Measurements from ENCODE around the gene SPRED3. TPM values are rescaled to one million over a fixed set of nuclear protein-coding genes. Genes with fewer than 3 reads are reported as not detected.

The SPRED3 gene
- total RNA-seq, 1 donor from 2014 or later: not detected

GRCh38 chr19:38371081-38371480, 17.4 kb upstream of the SPRED3 start:
- Histone ChIP-seq H3K9ac (ENCODE audit: low read depth in 1 of 3, low read length in 3 of 3) (no peak overlapping the region), H3K9me3 (ENCODE audit: control insufficient read depth in 3 of 3, low read length in 3 of 3) (no peaks in the 10 kb centered on the region), H3K27me3 (ENCODE audit: control insufficient read depth in 3 of 3, insufficient read depth in 3 of 3, low read length in 3 of 3) (peaks cover 10 to 27% (median 13%) of the 10 kb centered on the region in 3 donors), H3K27ac (ENCODE audit: low read depth, low read length) (no peak overlapping the region), H3K36me3 (ENCODE audit: control insufficient read depth in 3 of 3, insufficient read depth in 3 of 3, low read length in 3 of 3) (peaks cover under 1 to 2% (median 2%) of the 10 kb centered on the region in 3 donors), H3K4me1 (ENCODE audit: control insufficient read depth in 3 of 3, insufficient read depth in 3 of 3, low read length in 3 of 3) (peaks cover 9 to 19% (median 13%) of the 10 kb centered on the region in 3 donors), H3K4me3 (ENCODE audit: low read length in 3 of 3) (no peak overlapping the region)

- H3K4me3 ChIP-seq (ENCODE audit: low read length in 3 of 3): peak overlapping the region; percentile 69 to 83 (median 82)
- H3K9me3 ChIP-seq (ENCODE audit: control insufficient read depth in 3 of 3, low read length in 3 of 3): no peaks in the 10 kb centered on the region
- H3K27me3 ChIP-seq (ENCODE audit: control insufficient read depth in 3 of 3, insufficient read depth in 3 of 3, low read length in 3 of 3): peaks cover 0 to 7% (median 3%) of the 10 kb centered on the region in 3 donors
- peaks cover 20 to 30% (median 25%) of the 10 kb centered on the region in 3 donors for H3K4me1 ChIP-seq (ENCODE audit: control insufficient read depth in 3 of 3, insufficient read depth in 3 of 3, low read length in 3 of 3)
- H3K36me3 ChIP-seq (ENCODE audit: control insufficient read depth in 3 of 3, insufficient read depth in 3 of 3, low read length in 3 of 3): peaks cover 10 to 21% (median 16%) of the 10 kb centered on the region in 3 donors
- H3K27ac ChIP-seq (ENCODE audit: low read depth, low read length): peak overlapping the region; percentile 95
- peak overlapping the region; percentile 68 to 90 (median 68) for H3K9ac ChIP-seq (ENCODE audit: low read depth in 1 of 3, low read length in 3 of 3)
These were observed 14.6 kb upstream of the SPRED3 start for GRCh38 chr19:38373907-38374331.

- H3K36me3 ChIP-seq (ENCODE audit: control insufficient read depth in 3 of 3, insufficient read depth in 3 of 3, low read length in 3 of 3): peaks cover 16 to 27% (median 22%) of the 10 kb centered on the region in 3 donors
- peak within 1 kb of the TSS; percentile 91 to 93 (median 93) for H3K4me3 ChIP-seq (ENCODE audit: low read length in 3 of 3)
- peaks cover 0 to 7% (median 3%) of the 10 kb centered on the region in 3 donors for H3K27me3 ChIP-seq (ENCODE audit: control insufficient read depth in 3 of 3, insufficient read depth in 3 of 3, low read length in 3 of 3)
- peak within 1 kb of the TSS; percentile 95 for H3K27ac ChIP-seq (ENCODE audit: low read depth, low read length)
- H3K9me3 ChIP-seq (ENCODE audit: control insufficient read depth in 3 of 3, low read length in 3 of 3): no peaks in the 10 kb centered on the region
- peak within 1 kb of the TSS; percentile 90 to 99 (median 98) for H3K9ac ChIP-seq (ENCODE audit: low read depth in 1 of 3, low read length in 3 of 3)
- peaks cover 20 to 30% (median 25%) of the 10 kb centered on the region in 3 donors for H3K4me1 ChIP-seq (ENCODE audit: control insufficient read depth in 3 of 3, insufficient read depth in 3 of 3, low read length in 3 of 3)
These were observed 14.0 kb upstream of the SPRED3 start, which contains the start of gene PSMD8 for GRCh38 chr19:38374332-38375097. TSS of gene PSMD8 (plus strand) at chr19:38374571. CDS start at chr19:38374602, 31 bp downstream.

GRCh38 chr19:38375098-38375493, 13.4 kb upstream of the SPRED3 start:
- Histone ChIP-seq H3K27ac (ENCODE audit: low read depth, low read length) (peak overlapping the region; percentile 95), H3K36me3 (ENCODE audit: control insufficient read depth in 3 of 3, insufficient read depth in 3 of 3, low read length in 3 of 3) (peaks cover 20 to 33% (median 25%) of the 10 kb centered on the region in 3 donors), H3K9ac (ENCODE audit: low read depth in 1 of 3, low read length in 3 of 3) (peak overlapping the region; percentile 81 to 99 (median 98)), H3K4me1 (ENCODE audit: control insufficient read depth in 3 of 3, insufficient read depth in 3 of 3, low read length in 3 of 3) (peaks cover 20 to 30% (median 25%) of the 10 kb centered on the region in 3 donors), H3K4me3 (ENCODE audit: low read length in 3 of 3) (peak overlapping the region; percentile 91 to 93 (median 93)), H3K9me3 (ENCODE audit: control insufficient read depth in 3 of 3, low read length in 3 of 3) (no peaks in the 10 kb centered on the region), H3K27me3 (ENCODE audit: control insufficient read depth in 3 of 3, insufficient read depth in 3 of 3, low read length in 3 of 3) (peaks cover 0 to 2% (median 0%) of the 10 kb centered on the region in 3 donors)

GRCh38 chr19:38375748-38376147, 12.7 kb upstream of the SPRED3 start:
- peak overlapping the region; percentile 95 for H3K27ac ChIP-seq (ENCODE audit: low read depth, low read length)
- H3K9me3 ChIP-seq (ENCODE audit: control insufficient read depth in 3 of 3, low read length in 3 of 3): no peaks in the 10 kb centered on the region
- peaks cover 20 to 30% (median 25%) of the 10 kb centered on the region in 3 donors for H3K4me1 ChIP-seq (ENCODE audit: control insufficient read depth in 3 of 3, insufficient read depth in 3 of 3, low read length in 3 of 3)
- H3K36me3 ChIP-seq (ENCODE audit: control insufficient read depth in 3 of 3, insufficient read depth in 3 of 3, low read length in 3 of 3): peaks cover 25 to 40% (median 31%) of the 10 kb centered on the region in 3 donors
- no peaks in the 10 kb centered on the region for H3K27me3 ChIP-seq (ENCODE audit: control insufficient read depth in 3 of 3, insufficient read depth in 3 of 3, low read length in 3 of 3)
- H3K4me3 ChIP-seq (ENCODE audit: low read length in 3 of 3): peak overlapping the region; percentile 91 to 93 (median 93)
- peak overlapping the region; percentile 81 to 99 (median 98) for H3K9ac ChIP-seq (ENCODE audit: low read depth in 1 of 3, low read length in 3 of 3)

GRCh38 chr19:38376576-38376975, 11.9 kb upstream of the SPRED3 start:
- Histone ChIP-seq H3K4me3 (ENCODE audit: low read length in 3 of 3) (peak overlapping the region; percentile 15 to 93 (median 91)), H3K9ac (ENCODE audit: low read depth in 1 of 3, low read length in 3 of 3) (peak overlapping the region; percentile 21 to 99 (median 98)), H3K27ac (ENCODE audit: low read depth, low read length) (peak overlapping the region; percentile 95), H3K27me3 (ENCODE audit: control insufficient read depth in 3 of 3, insufficient read depth in 3 of 3, low read length in 3 of 3) (peaks cover 0 to 6% (median 4%) of the 10 kb centered on the region in 3 donors), H3K4me1 (ENCODE audit: control insufficient read depth in 3 of 3, insufficient read depth in 3 of 3, low read length in 3 of 3) (peaks cover 20 to 30% (median 25%) of the 10 kb centered on the region in 3 donors), H3K9me3 (ENCODE audit: control insufficient read depth in 3 of 3, low read length in 3 of 3) (no peaks in the 10 kb centered on the region), H3K36me3 (ENCODE audit: control insufficient read depth in 3 of 3, insufficient read depth in 3 of 3, low read length in 3 of 3) (peaks cover 33 to 48% (median 39%) of the 10 kb centered on the region in 3 donors)

- H3K4me1 ChIP-seq (ENCODE audit: control insufficient read depth in 3 of 3, insufficient read depth in 3 of 3, low read length in 3 of 3): peaks cover 20 to 30% (median 25%) of the 10 kb centered on the region in 3 donors
- peaks cover 0 to 9% (median 6%) of the 10 kb centered on the region in 3 donors for H3K27me3 ChIP-seq (ENCODE audit: control insufficient read depth in 3 of 3, insufficient read depth in 3 of 3, low read length in 3 of 3)
- H3K27ac ChIP-seq (ENCODE audit: low read depth, low read length): peak overlapping the region; percentile 95
- peaks cover 38 to 53% (median 44%) of the 10 kb centered on the region in 3 donors for H3K36me3 ChIP-seq (ENCODE audit: control insufficient read depth in 3 of 3, insufficient read depth in 3 of 3, low read length in 3 of 3)
- no peaks in the 10 kb centered on the region for H3K9me3 ChIP-seq (ENCODE audit: control insufficient read depth in 3 of 3, low read length in 3 of 3)
- H3K4me3 ChIP-seq (ENCODE audit: low read length in 3 of 3): peak overlapping the region in 1 of 3 donors; percentile 91
- peak overlapping the region in 2 of 3 donors; percentile 38 to 99 for H3K9ac ChIP-seq (ENCODE audit: low read depth in 1 of 3, low read length in 3 of 3)
These were observed 11.4 kb upstream of the SPRED3 start for GRCh38 chr19:38377052-38377451.

- Histone ChIP-seq H3K27ac (ENCODE audit: low read depth, low read length) (no peak overlapping the region), H3K27me3 (ENCODE audit: control insufficient read depth in 3 of 3, insufficient read depth in 3 of 3, low read length in 3 of 3) (peaks cover 0 to 12% (median 9%) of the 10 kb centered on the region in 3 donors), H3K4me3 (ENCODE audit: low read length in 3 of 3) (no peak overlapping the region), H3K36me3 (ENCODE audit: control insufficient read depth in 3 of 3, insufficient read depth in 3 of 3, low read length in 3 of 3) (peaks cover 54 to 69% (median 60%) of the 10 kb centered on the region in 3 donors), H3K9ac (ENCODE audit: low read depth in 1 of 3, low read length in 3 of 3) (no peak overlapping the region), H3K4me1 (ENCODE audit: control insufficient read depth in 3 of 3, insufficient read depth in 3 of 3, low read length in 3 of 3) (peaks cover 20 to 29% (median 23%) of the 10 kb centered on the region in 3 donors), H3K9me3 (ENCODE audit: control insufficient read depth in 3 of 3, low read length in 3 of 3) (no peaks in the 10 kb centered on the region)
These were observed 9.6 kb upstream of the SPRED3 start for GRCh38 chr19:38378866-38379265.

GRCh38 chr19:38381138-38381537, 7.4 kb upstream of the SPRED3 start:
- H3K4me3 ChIP-seq (ENCODE audit: low read length in 3 of 3): no peak overlapping the region
- peaks cover 63 to 79% (median 67%) of the 10 kb centered on the region in 3 donors for H3K36me3 ChIP-seq (ENCODE audit: control insufficient read depth in 3 of 3, insufficient read depth in 3 of 3, low read length in 3 of 3)
- peaks cover 0 to 15% (median 12%) of the 10 kb centered on the region in 3 donors for H3K27me3 ChIP-seq (ENCODE audit: control insufficient read depth in 3 of 3, insufficient read depth in 3 of 3, low read length in 3 of 3)
- no peak overlapping the region for H3K9ac ChIP-seq (ENCODE audit: low read depth in 1 of 3, low read length in 3 of 3)
- H3K9me3 ChIP-seq (ENCODE audit: control insufficient read depth in 3 of 3, low read length in 3 of 3): no peaks in the 10 kb centered on the region
- H3K27ac ChIP-seq (ENCODE audit: low read depth, low read length): no peak overlapping the region
- H3K4me1 ChIP-seq (ENCODE audit: control insufficient read depth in 3 of 3, insufficient read depth in 3 of 3, low read length in 3 of 3): peaks cover 10 to 12% (median 11%) of the 10 kb centered on the region in 3 donors

Measured in skeletal muscle tissue (tissue), 4 donors.